HCT116 (cell line): ENCODE measurements around the gene ACTR3. TPM values are rescaled to one million over a fixed set of nuclear protein-coding genes. Genes with fewer than 3 reads are reported as not detected.
A peak's percentile ranks its signal among the peaks of the same experiment; 100 is the strongest.

Source experiments
- CEBPB ChIP-seq: IDR thresholded peaks from 2 replicates; pipeline ENCODE4 v1.6.1; 2012; ENCODE audit warnings: low read depth
- EGR1 ChIP-seq: IDR thresholded peaks from 2 replicates; pipeline ENCODE4 v1.6.1; 2012; ENCODE audit warnings: low read depth
- ELF1 ChIP-seq: IDR thresholded peaks from 2 replicates; pipeline ENCODE4 v1.6.1; 2012; ENCODE audit warnings: low read depth, borderline replicate concordance
- EZH2 ChIP-seq: fragments of 200-600 bp; sonication (generic); IDR thresholded peaks from 2 replicates; pipeline ENCODE4 v1.6.1; 2017; ENCODE audit warnings: antibody characterized with exemption, mixed run types
- FOSL1 ChIP-seq: IDR thresholded peaks from 2 replicates; pipeline ENCODE4 v1.6.1; 2012; ENCODE audit warnings: low read depth
- JUND ChIP-seq: IDR thresholded peaks from 2 replicates; pipeline ENCODE4 v1.6.1; 2012
- POLR2AphosphoS5 ChIP-seq: IDR thresholded peaks from 2 replicates; pipeline ENCODE4 v1.6.1; 2011; ENCODE audit warnings: mild to moderate bottlenecking, low read depth, low read length, moderate library complexity
- SIN3A ChIP-seq: IDR thresholded peaks from 2 replicates; pipeline ENCODE4 v1.6.1; 2012; ENCODE audit warnings: low read depth
- YY1 ChIP-seq: IDR thresholded peaks from 2 replicates; pipeline ENCODE4 v1.6.1; 2011; ENCODE audit warnings: low read length, low read depth, moderate library complexity, mild to moderate bottlenecking; ENCODE audit not compliant: insufficient replicate concordance; ENCODE audit errors: extremely low read depth
- ZFX ChIP-seq: fragments of 450-650 bp; IDR thresholded peaks from 2 replicates; pipeline ENCODE4 v1.6.1; 2017
- total RNA-seq: library from RNA; stranded (reverse); gene quantifications from one replicate; pipeline ENCODE4 v1.2.1, GENCODE V29; 2021; ENCODE audit not compliant: unreplicated experiment
- TF ChIP-seq, protein P1 (sequence below), 3 experiments: fragments of 200-600 bp in 1 of 3; sonication (generic) in 1 of 3; IDR thresholded peaks in 2 of 3; conservative IDR thresholded peaks in 1 of 3; 2 replicates each; pipeline ENCODE4 v1.5.1; 2012 to 2017; ENCODE audit warnings: low read depth in 2 of 3, low read length in 2 of 3, antibody characterized with exemption in 1 of 3, borderline replicate concordance in 1 of 3, control low read depth in 1 of 3, mild to moderate bottlenecking in 1 of 3, mixed read lengths in 1 of 3, mixed run types in 1 of 3, moderate library complexity in 1 of 3; ENCODE audit not compliant: insufficient read depth in 1 of 3
- TF ChIP-seq, protein P2 (sequence below): IDR thresholded peaks from 2 replicates; pipeline ENCODE4 v1.6.1; 2011; ENCODE audit warnings: mild to moderate bottlenecking, low read length, moderate library complexity; ENCODE audit not compliant: insufficient replicate concordance; ENCODE audit errors: extremely low read depth
- TF ChIP-seq, protein P3 (sequence below): IDR thresholded peaks from 2 replicates; pipeline ENCODE4 v1.6.1; 2012

ACTR3 gene
- total RNA-seq, 1 experiment from 2014 or later = 232 TPM

DNA sequence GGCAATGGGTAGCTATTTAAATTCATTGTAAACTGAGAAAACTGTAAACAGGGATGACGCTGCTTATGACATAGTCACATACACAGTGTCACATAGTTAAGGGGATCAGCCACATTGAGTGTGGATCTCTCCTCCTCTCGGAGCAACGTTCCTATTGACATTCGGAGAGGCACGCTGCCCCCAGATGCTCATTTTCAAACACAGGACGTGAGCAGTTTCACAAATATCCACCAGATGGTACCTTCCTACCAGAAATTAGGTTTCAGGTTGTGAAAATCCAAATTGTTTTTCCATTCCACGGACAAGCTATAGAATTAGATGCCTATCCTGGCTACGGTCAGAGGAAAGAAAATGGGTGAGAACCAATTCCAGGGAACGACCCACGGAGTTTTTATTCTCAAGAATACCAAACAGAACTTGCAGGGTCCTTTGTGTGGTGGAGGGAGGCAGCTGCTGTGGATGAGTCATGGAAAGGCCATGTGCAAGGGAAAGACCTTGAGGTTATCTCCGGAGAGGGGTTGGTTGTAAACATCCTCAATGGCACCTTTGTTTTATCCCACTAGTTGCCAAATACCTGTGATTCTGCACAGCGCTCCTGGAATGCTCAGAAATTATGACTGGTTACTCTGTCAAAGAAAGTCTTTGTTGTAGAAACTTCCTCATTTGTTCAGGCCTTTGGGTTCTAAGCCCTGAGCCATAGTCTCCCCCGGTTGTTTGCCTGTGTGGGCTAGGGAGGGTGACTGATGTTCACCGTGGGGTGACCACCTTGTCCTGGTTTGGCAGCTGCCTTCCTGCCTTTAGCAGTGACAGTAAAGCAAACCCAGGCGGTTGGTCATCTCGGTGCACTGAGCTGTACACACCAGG lies 88.0 kb downstream of the ACTR3 start (continued):
- TF ChIP-seq, protein P1, sequence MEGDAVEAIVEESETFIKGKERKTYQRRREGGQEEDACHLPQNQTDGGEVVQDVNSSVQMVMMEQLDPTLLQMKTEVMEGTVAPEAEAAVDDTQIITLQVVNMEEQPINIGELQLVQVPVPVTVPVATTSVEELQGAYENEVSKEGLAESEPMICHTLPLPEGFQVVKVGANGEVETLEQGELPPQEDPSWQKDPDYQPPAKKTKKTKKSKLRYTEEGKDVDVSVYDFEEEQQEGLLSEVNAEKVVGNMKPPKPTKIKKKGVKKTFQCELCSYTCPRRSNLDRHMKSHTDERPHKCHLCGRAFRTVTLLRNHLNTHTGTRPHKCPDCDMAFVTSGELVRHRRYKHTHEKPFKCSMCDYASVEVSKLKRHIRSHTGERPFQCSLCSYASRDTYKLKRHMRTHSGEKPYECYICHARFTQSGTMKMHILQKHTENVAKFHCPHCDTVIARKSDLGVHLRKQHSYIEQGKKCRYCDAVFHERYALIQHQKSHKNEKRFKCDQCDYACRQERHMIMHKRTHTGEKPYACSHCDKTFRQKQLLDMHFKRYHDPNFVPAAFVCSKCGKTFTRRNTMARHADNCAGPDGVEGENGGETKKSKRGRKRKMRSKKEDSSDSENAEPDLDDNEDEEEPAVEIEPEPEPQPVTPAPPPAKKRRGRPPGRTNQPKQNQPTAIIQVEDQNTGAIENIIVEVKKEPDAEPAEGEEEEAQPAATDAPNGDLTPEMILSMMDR (IDR thresholded peaks at IDR 0.05 in 2 of 3, conservative IDR thresholded peaks at IDR 0.05 in 1 of 3; ENCODE audit: borderline replicate concordance in 1 of 3, insufficient read depth in 1 of 3, low read depth in 2 of 3, low read length in 2 of 3) = peak in 2 of 3 experiments; percentile 28 to 34; a peak in 3 of 6 replicates
- TF ChIP-seq CEBPB = peak; percentile 43; the same call in 1 of the 2 replicates
- no peak; the same call in 1 of the 2 replicates for TF ChIP-seq SIN3A
- TF ChIP-seq, protein P2, sequence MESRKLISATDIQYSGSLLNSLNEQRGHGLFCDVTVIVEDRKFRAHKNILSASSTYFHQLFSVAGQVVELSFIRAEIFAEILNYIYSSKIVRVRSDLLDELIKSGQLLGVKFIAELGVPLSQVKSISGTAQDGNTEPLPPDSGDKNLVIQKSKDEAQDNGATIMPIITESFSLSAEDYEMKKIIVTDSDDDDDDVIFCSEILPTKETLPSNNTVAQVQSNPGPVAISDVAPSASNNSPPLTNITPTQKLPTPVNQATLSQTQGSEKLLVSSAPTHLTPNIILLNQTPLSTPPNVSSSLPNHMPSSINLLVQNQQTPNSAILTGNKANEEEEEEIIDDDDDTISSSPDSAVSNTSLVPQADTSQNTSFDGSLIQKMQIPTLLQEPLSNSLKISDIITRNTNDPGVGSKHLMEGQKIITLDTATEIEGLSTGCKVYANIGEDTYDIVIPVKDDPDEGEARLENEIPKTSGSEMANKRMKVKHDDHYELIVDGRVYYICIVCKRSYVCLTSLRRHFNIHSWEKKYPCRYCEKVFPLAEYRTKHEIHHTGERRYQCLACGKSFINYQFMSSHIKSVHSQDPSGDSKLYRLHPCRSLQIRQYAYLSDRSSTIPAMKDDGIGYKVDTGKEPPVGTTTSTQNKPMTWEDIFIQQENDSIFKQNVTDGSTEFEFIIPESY = no peak
- TF ChIP-seq EZH2 = no peak
- no peak for TF ChIP-seq EGR1
- TF ChIP-seq JUND = peak; percentile 45; the same call in 1 of the 2 replicates
- TF ChIP-seq YY1 = no peak
- no peak for TF ChIP-seq POLR2AphosphoS5
- TF ChIP-seq, protein P3, sequence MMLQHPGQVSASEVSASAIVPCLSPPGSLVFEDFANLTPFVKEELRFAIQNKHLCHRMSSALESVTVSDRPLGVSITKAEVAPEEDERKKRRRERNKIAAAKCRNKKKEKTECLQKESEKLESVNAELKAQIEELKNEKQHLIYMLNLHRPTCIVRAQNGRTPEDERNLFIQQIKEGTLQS = no peak
- TF ChIP-seq FOSL1 = peak; percentile 44
- TF ChIP-seq ELF1 = no peak
- no peak for TF ChIP-seq ZFX
- TF ChIP-seq, all 23 proteins: peak for 9
